Epithelial cell of proximal tubule (primary cell): Measurements from ENCODE around the gene TP53BP2. TPM values are rescaled to one million over a fixed set of nuclear protein-coding genes. Genes with fewer than 3 reads are reported as not detected.
"Not testable (repeated sequence)": the region's sequence is repeated elsewhere in the genome, so short reads cannot be mapped to it uniquely, and the experiment has no call there.

Experiments used
- DNase-seq: peaks from one replicate; pipeline ENCODE4 v3.0.0-alpha.2; 2011; ENCODE audit warnings: low read depth
- H3K4me3 ChIP-seq: 2 replicates; pipeline ENCODE4 v1.5.1; 2011; ENCODE audit warnings: low read depth, mild to moderate bottlenecking, low read length
- CTCF ChIP-seq: conservative IDR thresholded peaks from 2 replicates; pipeline ENCODE4 v1.5.1; 2012; ENCODE audit warnings: low read depth, mild to moderate bottlenecking, low read length
- total RNA-seq: library from RNA; depleted of rRNA; stranded (reverse); fragments of >200 nt; gene quantifications from 2 replicates; pipeline ENCODE4 v1.2.3, GENCODE V29; 2015

The TP53BP2 gene
- total RNA-seq, 1 donor from 2014 or later: 102 TPM

- no peak for DNase-seq
- no peak for TF ChIP-seq CTCF
- H3K4me3 ChIP-seq: no peak overlapping the region
Measured at GRCh38 chr1:223741861-223742260, 103.9 kb downstream of the TP53BP2 start.

- not testable (repeated sequence) for H3K4me3 ChIP-seq, DNase-seq
Measured at GRCh38 chr1:223740038-223740736, 105.6 kb downstream of the TP53BP2 start.

GRCh38 chr1:223739366-223740037 is 106.2 kb downstream of the TP53BP2 start:
- H3K4me3 ChIP-seq: no peak overlapping the region
- TF ChIP-seq CTCF: no peak
- no peak for DNase-seq

GRCh38 chr1:223738465-223739365 is 107.0 kb downstream of the TP53BP2 start:
- peak; percentile 56 for DNase-seq
- no peak overlapping the region for H3K4me3 ChIP-seq
- TF ChIP-seq CTCF: no peak

- no peak for DNase-seq
- no peak for TF ChIP-seq CTCF
- H3K4me3 ChIP-seq: no peak overlapping the region
Measured at GRCh38 chr1:223737342-223737741, 108.4 kb downstream of the TP53BP2 start.

GRCh38 chr1:223736638-223737037 is 109.1 kb downstream of the TP53BP2 start:
- H3K4me3 ChIP-seq, DNase-seq: not testable (repeated sequence)

- TF ChIP-seq CTCF: no peak
- no peak for DNase-seq
- H3K4me3 ChIP-seq: no peak overlapping the region
Measured at GRCh38 chr1:223733898-223734852, 111.6 kb downstream of the TP53BP2 start.
